NK-92 (cell line): ENCODE measurements around the gene ESYT2.

Experiments used
- DNase-seq: peaks from one replicate; lab custom pipeline; 2025; ENCODE audit not compliant: unreplicated experiment; lab: John Stamatoyannopoulos, UW

The ESYT2 gene

DNA sequence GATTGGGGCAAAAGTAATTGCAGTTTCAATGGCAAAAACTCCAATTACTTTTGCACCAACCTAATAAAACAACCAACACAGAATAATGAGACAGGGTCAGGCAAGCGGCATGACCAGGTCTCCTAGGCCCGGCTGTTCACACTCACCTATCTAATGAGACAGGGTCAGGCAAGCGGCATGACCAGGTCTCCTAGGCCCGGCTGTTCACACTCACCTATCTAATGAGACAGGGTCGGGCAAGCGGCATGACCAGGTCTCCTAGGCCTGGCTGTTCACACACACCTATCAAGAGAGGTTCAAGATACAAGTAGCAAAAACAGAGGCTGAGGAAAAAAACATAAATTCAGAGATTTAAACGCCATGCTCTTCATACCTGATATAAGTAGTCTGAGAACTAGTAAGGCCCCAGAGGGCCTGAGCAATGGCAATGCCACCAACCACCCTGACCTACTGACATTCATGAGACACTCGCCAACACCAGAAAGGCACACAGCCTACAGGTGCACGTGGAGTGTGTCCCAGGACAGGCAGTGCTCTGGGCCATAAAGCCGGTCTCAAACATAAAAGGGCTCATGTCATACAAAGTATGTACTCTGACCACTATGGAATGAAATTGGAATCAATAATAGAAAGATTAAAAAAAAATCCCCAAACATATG is 84.1 kb downstream of the ESYT2 start:
- no peak for DNase-seq

DNA sequence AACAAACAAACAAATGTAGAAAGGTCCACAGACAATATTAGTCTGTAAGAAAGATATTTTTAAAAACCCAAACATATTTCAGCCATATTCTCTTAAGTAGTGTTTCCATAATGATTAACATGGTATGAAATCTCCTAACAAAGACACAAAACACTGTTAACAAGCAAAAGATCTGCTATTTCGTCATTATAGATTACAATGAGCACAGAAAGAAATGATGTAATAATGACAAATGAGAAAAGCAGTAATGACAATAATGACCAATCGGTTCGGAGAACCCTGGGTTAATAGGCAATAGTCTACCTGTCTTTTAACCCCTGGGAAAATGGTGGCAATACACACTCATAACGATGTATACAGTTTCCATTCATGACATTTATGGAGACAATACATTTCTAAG is 85.2 kb downstream of the ESYT2 start:
- no peak for DNase-seq

DNA sequence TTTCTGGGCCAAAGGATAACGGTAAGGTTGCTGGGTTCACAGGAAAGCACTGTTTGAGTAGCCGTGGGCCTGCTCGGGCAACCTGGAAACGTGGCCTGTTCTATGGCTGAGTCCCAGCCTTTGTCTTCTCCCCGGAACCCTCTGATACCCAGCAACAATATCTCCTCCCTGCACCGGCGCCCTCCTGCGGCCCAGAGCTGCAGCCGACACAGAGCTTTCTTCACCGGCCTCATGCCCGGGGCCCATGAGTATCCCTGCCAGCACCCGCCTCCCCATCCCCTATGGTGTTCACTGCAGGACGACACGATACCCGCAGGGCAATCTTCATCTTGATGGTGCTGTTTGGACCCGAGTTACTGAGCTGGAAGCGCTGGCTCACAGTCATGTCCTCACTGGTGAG is 86.1 kb downstream of the ESYT2 start:
- no peak for DNase-seq

DNA sequence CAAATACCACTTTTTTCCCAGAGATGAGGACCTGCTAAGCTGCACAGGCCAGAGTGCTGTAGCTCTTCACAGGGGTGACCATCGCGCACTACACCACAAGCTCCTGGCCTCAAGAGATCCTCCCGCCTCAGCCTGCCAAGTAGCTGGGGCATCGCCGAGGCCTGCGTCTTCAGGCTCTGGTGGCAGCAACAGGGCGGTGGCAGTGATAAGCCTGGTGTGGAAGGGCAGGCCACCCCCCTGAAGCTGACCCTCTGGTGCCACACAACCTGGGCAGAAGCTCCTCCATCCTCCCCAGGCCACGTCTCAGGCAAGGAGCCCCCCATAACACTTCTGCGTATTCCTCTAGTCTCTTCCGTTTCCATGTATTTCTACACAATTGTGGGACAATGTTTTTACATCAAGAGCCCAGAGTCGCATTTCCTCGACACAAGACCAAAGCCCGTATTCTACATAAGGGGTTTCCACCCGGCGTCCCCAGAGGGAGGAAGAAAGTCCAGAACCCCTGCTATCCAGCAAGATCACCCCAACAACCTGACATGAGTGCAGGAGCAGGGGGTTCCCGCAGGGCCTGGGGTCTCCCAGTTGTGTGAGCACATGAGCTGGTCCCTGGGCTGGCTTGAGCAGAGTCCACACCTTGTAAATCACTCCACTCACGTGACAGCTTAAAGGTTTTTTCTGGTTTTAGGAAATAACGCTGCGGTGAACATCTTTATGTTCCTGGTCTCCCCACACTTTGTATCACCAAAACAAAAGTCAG is 87.1 kb downstream of the ESYT2 start:
- DNase-seq = no peak

DNA sequence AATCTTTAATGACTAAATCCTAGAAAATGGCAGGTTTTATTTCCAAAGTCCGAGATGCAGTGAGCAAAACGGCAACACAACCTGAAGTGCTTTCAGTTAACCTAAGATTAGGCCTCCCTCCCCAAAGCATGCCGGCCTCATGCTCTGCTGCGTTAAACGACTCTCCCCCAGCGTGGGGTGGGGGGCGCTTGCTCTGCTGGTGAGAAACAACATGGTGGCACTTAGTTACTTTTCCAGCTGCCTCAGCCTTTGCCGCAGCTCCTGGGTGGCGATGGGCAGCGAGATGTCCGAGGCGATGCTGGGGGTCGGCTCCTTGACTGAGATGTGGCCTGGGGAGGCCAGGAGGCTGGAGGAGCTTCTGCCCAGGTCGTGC is 88.0 kb downstream of the ESYT2 start:
- no peak for DNase-seq

DNA sequence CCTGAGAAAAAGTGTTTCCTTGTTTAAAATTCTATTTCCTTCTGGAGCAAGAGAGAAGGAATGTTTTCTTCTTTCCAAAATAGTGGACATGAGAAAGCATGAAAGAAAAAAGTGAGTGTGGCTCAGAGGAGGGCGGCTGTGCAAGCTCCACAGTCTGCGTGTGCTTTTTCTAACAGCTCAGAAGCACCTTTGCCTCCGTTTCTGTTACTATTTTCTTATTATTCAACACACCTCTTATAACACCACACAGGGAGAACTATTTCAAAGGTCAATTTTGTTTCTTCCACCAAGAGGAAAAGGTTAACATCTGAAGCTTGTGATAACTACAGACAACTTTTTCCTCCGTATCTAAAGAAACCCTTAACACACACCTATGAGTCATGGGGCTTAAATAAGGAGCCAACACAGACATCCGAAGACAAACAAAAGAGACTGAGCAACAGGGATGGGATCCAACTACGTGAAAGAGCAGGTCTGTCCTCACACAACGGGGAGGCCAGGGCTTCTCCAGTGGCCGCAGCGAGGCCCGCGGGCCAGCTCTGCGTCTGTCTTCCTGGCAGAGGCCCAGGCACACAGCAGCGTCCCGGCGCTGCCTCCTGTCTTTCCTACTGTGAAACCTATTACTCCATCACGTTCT is 88.5 kb downstream of the ESYT2 start:
- no peak for DNase-seq

DNA sequence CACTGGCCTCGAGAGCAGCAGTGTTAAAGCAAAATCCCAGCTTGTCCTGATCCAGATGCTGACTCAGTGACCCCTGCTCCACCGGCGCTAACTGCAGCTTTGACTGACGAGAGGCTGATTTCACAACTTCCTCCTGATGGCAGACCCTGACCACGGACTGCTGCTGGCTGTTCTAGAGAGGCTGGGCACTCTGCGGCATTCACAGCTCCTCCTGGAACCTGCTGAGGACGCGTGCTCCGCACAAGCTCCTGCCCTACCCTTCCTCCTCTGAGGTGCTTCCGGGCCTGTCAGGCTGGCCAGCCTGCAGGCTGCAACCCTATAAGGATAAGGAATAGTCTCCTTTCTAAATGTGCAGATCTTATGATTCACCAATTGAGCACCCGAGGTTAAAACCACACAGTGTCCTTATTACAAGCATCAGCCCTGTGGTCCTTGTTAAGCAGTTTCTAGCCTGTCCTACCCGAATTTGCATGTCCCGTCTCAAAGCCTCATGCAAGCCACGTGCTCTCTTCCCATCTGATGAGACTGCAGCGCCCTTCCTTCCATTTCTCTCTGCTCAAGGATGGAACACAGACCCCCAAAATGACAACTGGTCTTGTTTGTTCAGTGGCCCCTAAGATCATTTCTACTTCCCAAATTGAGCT is 89.2 kb downstream of the ESYT2 start:
- no peak for DNase-seq

DNA sequence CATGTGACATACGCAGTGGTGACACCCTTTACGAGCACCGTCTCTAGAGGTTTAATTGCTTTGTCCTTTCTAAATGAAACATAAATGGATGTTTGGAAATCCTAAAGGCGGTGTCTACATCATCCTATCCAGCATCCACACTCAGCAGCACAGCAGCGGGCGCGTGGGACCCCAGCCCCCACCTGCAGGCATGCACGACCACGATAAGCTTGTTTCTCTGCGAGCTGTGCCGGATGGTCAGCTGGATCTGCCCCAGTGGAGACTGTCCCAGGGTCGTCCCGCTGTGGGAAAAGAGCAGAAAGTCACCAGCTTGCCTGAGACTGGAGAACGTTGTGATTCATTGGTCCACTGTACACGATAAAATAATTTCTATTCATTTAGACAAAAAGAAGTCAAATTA is 90.5 kb downstream of the ESYT2 start:
- no peak for DNase-seq

DNA sequence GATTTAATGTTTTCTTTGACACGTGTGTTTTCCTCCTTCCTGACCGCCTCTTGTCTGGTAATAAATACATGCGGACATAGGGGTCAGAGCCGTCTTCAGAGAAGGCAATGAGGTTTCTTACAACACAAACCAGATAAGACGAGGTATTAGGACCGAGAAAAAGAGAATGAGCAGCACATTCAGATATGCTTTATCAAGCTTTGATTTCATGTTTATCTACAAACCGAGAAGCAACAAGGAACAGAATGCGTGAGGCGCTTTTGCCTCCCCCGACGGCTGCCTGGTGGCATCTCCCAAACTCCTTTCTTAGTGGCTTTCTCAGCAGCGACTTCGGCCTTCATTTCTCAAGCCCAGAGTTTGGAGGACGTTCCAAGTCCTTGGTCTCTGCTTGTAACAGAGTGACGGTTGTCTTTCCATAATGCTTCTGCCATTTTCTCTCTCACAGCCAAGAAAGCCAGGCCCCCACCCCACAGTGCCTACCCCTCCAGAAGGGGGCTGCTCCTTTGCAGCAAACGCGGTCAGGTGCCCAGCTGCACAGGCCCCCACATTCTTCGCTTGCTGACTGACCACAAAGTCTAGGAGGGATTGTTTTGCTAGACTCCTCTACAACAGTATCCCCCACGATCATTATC is 92.1 kb downstream of the ESYT2 start:
- no peak for DNase-seq

DNA sequence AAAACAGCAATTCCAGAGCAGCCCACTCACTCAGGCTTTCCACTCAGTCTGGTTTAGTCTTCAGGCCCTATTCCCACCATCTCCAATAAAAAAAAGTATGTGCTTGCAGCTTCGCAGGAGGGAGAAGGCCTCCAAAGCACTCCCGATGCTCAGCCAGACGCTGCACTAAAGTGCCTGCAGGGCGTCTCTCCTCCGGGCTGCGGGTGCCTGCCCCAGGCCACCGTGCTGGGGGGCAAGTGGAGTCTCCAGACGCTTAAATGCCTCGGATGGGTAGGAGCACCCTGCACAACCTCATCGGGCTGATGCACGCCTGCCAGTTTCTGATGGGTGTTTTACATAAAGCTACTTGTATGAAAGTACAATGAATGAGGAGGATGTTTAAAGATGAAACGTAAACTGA is 93.4 kb downstream of the ESYT2 start:
- no peak for DNase-seq

DNA sequence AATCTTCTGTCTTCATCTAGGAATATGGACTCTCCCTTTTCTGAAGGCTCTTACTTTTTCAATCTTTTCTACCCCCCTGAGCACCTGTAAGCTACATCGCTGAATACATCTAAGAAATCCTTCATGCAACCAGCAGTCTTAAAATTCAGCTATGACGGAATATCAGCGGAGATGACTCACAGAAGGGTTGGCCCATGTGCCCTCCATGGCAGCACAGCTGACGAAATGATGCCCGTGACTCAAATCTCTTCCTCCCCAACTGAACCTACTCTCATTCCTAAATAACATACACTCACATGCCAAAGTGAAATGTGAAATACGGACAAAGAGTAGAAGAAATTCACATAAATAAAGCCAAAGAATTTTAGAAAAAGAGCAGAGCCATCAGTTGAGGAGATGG is 94.4 kb downstream of the ESYT2 start:
- DNase-seq = no peak

DNA sequence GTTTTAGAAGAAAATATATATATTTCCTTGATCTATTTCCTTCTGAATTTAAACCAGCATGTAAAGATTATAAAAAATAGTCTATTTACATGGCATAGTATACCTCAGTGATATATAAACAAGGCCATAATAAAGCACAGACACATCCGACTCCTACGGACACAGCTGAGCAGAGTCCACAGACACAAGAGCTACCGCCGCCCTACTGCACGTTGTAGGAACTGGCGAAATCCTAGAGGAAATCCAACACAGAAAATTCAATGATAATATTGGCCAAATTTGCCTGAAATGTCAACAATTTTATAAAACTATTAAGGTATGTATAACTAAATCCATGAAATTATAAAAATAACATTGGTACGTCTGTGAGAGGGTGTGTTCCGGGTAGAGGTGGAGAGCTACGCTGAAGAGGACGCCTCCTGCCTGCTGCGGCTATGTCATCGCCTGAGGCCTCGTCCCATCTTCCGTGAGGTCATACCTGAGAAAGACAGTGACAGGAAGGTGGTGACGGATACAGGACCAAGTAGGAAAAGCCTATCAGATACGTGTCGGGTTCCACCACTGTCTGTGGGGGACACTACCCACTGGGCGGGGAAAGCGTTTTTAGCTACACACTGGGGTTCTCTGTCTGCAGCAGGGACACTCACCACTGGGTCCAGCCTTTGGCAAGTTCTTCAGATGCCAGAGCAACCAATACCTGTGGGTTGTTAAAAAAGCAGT is 95.4 kb downstream of the ESYT2 start:
- no peak for DNase-seq

DNA sequence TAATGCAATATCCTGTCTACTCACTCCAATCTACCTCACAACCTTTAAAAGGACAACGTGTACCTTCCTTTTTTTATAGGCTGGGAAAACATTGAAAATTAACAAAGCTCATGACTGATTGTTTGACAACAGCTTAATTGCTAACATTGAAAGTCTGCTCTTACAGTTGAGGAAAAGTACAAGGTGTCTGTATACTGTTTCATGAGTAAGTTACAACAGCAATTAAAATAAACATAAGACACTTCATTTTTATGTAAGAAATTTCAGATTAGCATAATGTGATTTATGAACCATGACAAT is 96.1 kb downstream of the ESYT2 start:
- no peak for DNase-seq

DNA sequence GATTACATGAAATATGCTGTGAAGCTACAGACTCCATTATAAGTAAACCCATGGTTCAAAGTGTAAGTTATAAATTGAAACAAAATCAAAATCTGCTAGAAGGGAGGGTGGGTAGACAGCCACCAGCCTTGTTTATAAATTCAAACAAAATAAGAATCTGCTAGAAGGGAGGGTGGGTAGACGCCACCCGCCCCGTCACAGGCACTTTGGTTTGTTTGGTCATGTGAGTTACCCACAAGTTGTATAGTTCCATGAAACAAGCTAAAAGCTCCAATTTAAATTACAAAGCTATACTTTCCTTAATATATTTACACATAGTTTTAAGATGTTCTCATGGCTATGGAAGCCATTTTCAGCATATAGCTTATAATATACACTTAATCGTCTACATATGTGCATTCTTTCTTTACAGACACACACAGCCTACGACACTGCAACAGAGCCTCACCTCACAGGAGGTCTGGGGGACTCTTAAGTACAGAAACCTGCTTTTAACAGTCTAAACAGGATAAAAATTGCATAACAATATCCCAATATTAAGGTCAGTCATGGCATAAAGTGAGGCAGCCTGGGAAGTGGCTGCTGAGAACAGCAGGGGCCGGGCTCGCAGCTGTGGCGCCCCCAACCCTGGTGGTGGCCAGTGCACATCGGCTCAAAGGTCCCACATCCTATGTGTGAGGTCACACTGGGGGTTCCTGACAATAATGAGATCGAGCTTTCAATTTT is 96.7 kb downstream of the ESYT2 start:
- DNase-seq = no peak

DNA sequence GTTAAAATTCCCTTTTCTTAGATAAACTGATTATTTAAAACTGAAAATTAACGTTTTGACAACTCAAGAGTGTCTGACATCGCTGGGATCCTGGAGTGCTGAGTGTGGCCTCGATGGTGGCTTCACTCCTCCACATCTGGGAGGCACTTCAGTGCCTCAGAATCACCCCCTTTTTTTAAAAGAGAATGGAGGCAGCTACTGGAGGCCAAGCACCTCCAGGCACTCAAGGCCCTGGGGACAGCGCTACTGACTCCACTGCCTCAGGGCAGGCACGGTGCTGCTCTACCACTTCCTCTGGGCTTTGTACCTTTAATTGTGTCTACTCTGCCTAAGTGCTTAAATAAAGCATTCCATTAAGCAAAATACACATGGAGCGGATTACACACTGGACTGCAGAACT is 97.5 kb downstream of the ESYT2 start:
- no peak for DNase-seq

DNA sequence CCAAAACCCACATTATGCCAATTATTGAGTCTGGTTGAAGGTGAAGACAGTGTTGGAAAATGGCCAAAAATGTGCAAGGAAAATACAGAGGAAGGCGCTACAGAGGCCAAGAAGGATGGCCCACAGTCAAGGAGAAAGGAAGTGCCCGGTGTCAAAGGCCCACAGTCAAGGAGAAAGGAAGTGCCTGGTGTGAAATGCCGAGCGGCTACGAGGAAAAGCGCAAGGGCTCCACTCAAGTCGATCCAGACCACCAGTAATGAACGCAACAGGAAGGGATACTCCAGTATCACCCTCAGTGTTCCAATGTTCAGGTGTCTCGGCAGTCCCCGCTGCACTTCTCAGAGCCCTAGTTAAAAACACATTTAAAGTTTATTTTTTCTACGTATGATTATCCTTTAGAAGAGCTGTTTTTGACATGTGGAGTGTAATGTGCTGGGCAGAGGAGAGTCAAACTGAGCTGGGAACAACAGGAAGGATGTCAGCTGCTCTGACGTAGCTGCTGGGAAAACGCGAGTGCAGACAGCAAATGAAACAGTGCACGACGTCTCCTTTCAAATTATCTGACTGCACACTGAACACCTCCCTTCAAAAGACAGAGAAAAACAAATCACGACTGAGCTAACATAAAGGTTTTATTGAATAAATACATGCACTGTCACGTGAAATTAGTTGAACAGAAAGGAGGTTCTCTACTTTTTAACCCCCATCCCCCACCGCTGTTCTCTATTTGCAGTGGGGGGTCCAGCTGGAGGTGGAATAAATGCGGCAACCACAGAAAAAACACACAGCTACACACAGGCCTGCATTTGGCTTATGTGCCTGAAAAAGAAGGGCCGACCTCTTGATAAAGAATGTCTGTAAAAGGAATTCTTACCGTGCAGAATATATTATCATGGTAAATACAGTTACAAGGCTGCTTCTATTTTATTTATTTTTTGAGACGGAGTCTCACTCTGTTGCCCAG is 98.6 kb downstream of the ESYT2 start:
- DNase-seq = no peak

DNA sequence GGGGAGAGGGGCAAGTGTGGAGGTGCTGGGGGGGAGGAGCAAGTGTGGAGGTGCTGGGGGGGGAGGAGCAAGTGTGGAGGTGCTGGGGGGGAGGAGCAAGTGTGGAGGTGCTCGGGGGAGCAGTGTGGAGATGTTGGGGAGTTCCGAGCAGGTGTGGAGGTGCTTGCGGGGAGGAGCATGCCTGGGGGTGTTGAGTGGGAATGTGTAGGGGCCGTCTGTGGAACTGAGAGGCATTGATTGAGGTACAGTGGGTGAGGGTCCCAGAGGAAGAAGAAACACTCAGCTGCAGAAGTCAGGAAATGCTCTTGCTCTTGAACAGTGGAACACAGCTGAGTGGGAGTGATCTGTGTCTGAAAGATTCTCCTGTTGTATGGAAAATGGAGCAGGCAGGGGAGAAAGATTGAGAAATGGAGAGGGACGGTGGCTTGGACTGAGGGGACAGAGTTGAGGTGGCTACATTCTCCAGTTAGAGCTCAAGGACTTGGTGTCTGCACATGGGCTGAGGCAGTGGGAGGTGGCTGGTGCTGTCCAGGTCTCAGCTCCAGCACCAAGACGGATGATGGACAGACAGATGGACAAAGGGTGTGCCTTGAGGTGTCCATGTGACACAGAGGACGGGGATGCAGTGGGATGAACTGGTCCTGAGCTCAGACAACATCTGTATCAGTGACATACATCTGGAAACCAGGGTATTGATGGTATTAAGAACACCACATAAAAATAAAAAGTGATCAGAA is 99.5 kb downstream of the ESYT2 start:
- DNase-seq = no peak

DNA sequence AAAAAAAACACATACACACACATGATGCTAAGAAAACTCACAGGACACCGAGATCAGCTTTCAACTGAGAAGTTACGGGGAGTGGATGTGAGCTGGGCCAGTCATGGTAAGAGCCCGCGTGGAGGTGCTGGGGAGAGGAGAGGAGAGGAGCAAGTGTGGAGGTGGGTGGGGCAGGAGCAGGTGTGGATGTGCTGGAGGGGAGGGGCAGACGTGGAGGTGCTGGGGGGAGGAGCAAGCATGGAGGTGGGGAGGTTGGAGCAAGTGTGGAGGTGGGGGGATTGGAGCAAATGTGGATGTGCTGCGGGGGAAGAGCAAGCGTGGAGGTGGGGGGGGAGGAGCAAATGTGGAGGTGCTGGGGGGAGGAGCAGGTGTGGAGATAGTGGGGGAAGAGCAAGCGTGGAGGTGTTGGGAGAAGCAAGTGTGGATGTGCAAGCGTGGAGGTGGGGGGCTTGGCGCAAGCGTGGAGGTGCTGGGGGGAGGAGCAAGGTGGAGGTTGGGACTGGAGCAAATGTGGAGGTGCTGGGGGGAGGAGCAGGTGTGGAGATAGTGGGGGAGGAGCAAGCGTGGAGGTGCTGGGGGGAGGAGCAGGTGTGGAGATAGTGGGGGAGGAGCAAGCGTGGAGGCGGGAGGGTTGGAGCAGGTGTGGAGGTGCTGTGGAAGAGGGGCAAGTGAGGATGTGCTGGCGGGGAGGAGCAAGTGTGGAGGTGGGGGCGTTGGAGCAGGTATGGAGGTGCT is 100.2 kb downstream of the ESYT2 start:
- DNase-seq = no peak
